HepG2 (cell line): Measurements from ENCODE around the gene COQ7. TPM values are rescaled to one million over a fixed set of nuclear protein-coding genes. Genes with fewer than 3 reads are reported as not detected.

ENCODE experiments used
- CREB1 ChIP-seq, 2 experiments: fragments of 450-650 bp in 1 of 2; IDR thresholded peaks; 2 replicates each; pipeline ENCODE4 v1.6.1; 2016 to 2017; ENCODE audit warnings: control low read depth in 1 of 2, mild to moderate bottlenecking in 1 of 2, missing compliant biosample characterization in 1 of 2, missing genetic modification characterization in 1 of 2
- HHEX ChIP-seq: IDR thresholded peaks from 2 replicates; pipeline ENCODE4 v1.6.1; 2016; ENCODE audit warnings: control low read depth
- JUNB ChIP-seq: sonication (generic); formaldehyde crosslinking; IDR thresholded peaks from 2 replicates; pipeline ENCODE4 v1.8.0; 2022; ENCODE audit warnings: missing genetic modification reagents, mild to moderate bottlenecking, borderline replicate concordance
- KDM4B ChIP-seq: sonication (generic); formaldehyde crosslinking; IDR thresholded peaks from 2 replicates; pipeline ENCODE4 v1.4.0; 2020; ENCODE audit warnings: missing genetic modification reagents
- KLF6 ChIP-seq: IDR thresholded peaks from 2 replicates; pipeline ENCODE4 v1.8.0; 2016; ENCODE audit warnings: missing biosample characterization, missing genetic modification reagents
- KMT2B ChIP-seq: IDR thresholded peaks from 2 replicates; pipeline ENCODE4 v1.6.1; 2016; ENCODE audit warnings: missing genetic modification reagents, missing compliant biosample characterization
- NR2F6 ChIP-seq, 2 experiments: IDR thresholded peaks; 2 replicates each; pipeline ENCODE4 v1.6.1; 2016; ENCODE audit warnings: antibody characterized with exemption in 1 of 2, mild to moderate bottlenecking in 1 of 2
- ONECUT2 ChIP-seq: sonication (generic); formaldehyde crosslinking; IDR thresholded peaks from 2 replicates; pipeline ENCODE4 v1.4.0; 2020; ENCODE audit warnings: missing genetic modification reagents
- PAXIP1 ChIP-seq: sonication (generic); formaldehyde crosslinking; conservative IDR thresholded peaks from 2 replicates; pipeline ENCODE4 v1.4.0; 2020; ENCODE audit warnings: mild to moderate bottlenecking, missing genetic modification reagents, moderate library complexity
- RAD51 ChIP-seq: fragments of 450-650 bp; IDR thresholded peaks from 2 replicates; pipeline ENCODE4 v1.6.1; 2016; ENCODE audit warnings: borderline replicate concordance
- SYNCRIP ChIP-seq: fragments of 200-400 bp; formaldehyde crosslinking; IDR thresholded peaks from 2 replicates; pipeline ENCODE4 v1.6.1; 2018; ENCODE audit warnings: mild to moderate bottlenecking, low read depth, low read length; ENCODE audit not compliant: insufficient read depth
- THAP9 ChIP-seq: sonication (generic); formaldehyde crosslinking; IDR thresholded peaks from 2 replicates; pipeline ENCODE4; 2020; ENCODE audit warnings: missing genetic modification reagents, mild to moderate bottlenecking, borderline replicate concordance
- TP53 ChIP-seq: sonication (generic); formaldehyde crosslinking; conservative IDR thresholded peaks from 2 replicates; pipeline ENCODE4 v1.4.0; 2020; ENCODE audit warnings: missing genetic modification reagents
- ZMAT3 ChIP-seq: sonication (generic); formaldehyde crosslinking; conservative IDR thresholded peaks from 2 replicates; pipeline ENCODE4 v1.7.0; 2021; ENCODE audit warnings: missing genetic modification reagents
- ZNF235 ChIP-seq: sonication (generic); formaldehyde crosslinking; IDR thresholded peaks from 2 replicates; pipeline ENCODE4 v1.8.1; 2023; ENCODE audit warnings: mild to moderate bottlenecking, missing genetic modification reagents, borderline replicate concordance
- ZNF253 ChIP-seq: sonication (generic); formaldehyde crosslinking; IDR thresholded peaks from 2 replicates; pipeline ENCODE4 v1.8.0; 2022; ENCODE audit warnings: mild to moderate bottlenecking, missing genetic modification reagents, borderline replicate concordance
- ZNF501 ChIP-seq: sonication (generic); formaldehyde crosslinking; IDR thresholded peaks from 2 replicates; pipeline ENCODE4 v1.5.1; 2020; ENCODE audit warnings: mild to moderate bottlenecking, moderate library complexity, missing genetic modification reagents
- ZNF530 ChIP-seq: sonication (generic); formaldehyde crosslinking; IDR thresholded peaks from 2 replicates; pipeline ENCODE4 v1.5.0; 2020; ENCODE audit warnings: low read depth, mild to moderate bottlenecking, missing genetic modification reagents
- ZNF770 ChIP-seq: sonication (generic); formaldehyde crosslinking; IDR thresholded peaks from 2 replicates; pipeline ENCODE4 v1.5.0; 2020; ENCODE audit warnings: mild to moderate bottlenecking, missing genetic modification reagents
- ZNF773 ChIP-seq: sonication (generic); formaldehyde crosslinking; IDR thresholded peaks from 2 replicates; pipeline ENCODE4 v1.4.0; 2020; ENCODE audit warnings: missing genetic modification reagents, borderline replicate concordance
- ZSCAN20 ChIP-seq: sonication (generic); formaldehyde crosslinking; IDR thresholded peaks from 2 replicates; pipeline ENCODE4 v1.4.0; 2020; ENCODE audit warnings: missing genetic modification reagents, mild to moderate bottlenecking, borderline replicate concordance
- ZSCAN30 ChIP-seq: sonication (generic); formaldehyde crosslinking; IDR thresholded peaks from 2 replicates; pipeline ENCODE4 v1.5.0; 2020; ENCODE audit warnings: mild to moderate bottlenecking, missing genetic modification reagents
- polyA plus RNA-seq, 8 experiments: library from polyadenylated mRNA; depleted of rRNA in 3 of 8; stranded (reverse) in 7 of 8; unstranded in 1 of 8; fragments of >200 nt; fragmentation: Illumina TruSeq in 4 of 8; extraction: Trizol in 4 of 8; gene quantifications; 2 replicates each; pipeline versions ENCODE4 v1.2.1 to v1.2.3, GENCODE V29; 2011 to 2016; ENCODE audit warnings: low read depth in 4 of 8, missing spikeins in 1 of 8, mixed read lengths in 1 of 8; ENCODE audit not compliant: insufficient read depth in 1 of 8
- total RNA-seq, 5 experiments: library from RNA; depleted of rRNA; stranded (reverse); fragments of >200 nt; fragmentation: Illumina TruSeq; extraction: Trizol; gene quantifications; 2 replicates each; pipeline ENCODE4 v1.2.3, GENCODE V29; 2016; ENCODE audit warnings: low read depth in 1 of 5

The COQ7 gene
- total and polyA plus RNA-seq, 2 of the 13 experiments (the other 11 are each of a cell fraction or from before 2014, with no cell fraction given): 20.1 to 45.7 TPM

- TF ChIP-seq ZSCAN20 (no peak), ZSCAN30 (no peak), NR2F6 (IDR thresholded peaks at IDR 0.05) (no peak), NR2F6 (CRISPR knock-in tag; IDR thresholded peaks at IDR 0.05) (no peak), ZNF530 (CRISPR knock-in tag) (no peak), KLF6 (CRISPR knock-in tag) (0 out of 2 replicates have a peak, but pooled peaks have one; percentile 9), HHEX (CRISPR knock-in tag) (0 out of 2 replicates have a peak, but pooled peaks have one; percentile 24), JUNB (CRISPR knock-in tag) (no peak), ZNF770 (CRISPR knock-in tag) (no peak), RAD51 (no peak), ZMAT3 (CRISPR knock-in tag) (no peak; the same call in 1 of the 2 replicates), KDM4B (peak; percentile 83), ZNF773 (0 out of 2 replicates have a peak, but pooled peaks have one; percentile 61), PAXIP1 (CRISPR knock-in tag) (no peak), ZNF235 (no peak), KMT2B (no peak), TP53 (CRISPR knock-in tag) (no peak), CREB1 (IDR thresholded peaks at IDR 0.05) (no peak), CREB1 (CRISPR knock-in tag; IDR thresholded peaks at IDR 0.05) (no peak), ZNF501 (CRISPR knock-in tag) (peak; percentile 62; the same call in 1 of the 2 replicates), SYNCRIP (no peak), THAP9 (CRISPR knock-in tag) (no peak), ONECUT2 (no peak), ZNF253 (0 out of 2 replicates have a peak, but pooled peaks have one; percentile 48)
Observed at GRCh38 chr16:19114359-19115147, 47.1 kb downstream of the COQ7 start (continued).
